Activated CD4-positive, alpha-beta memory T cell treated with anti-CD3 and anti-CD28 coated beads, Interleukin-2, amount 10 ng/mL, durations not matched to agents 7 days and 5 days (primary cell): ENCODE results near the gene TRAPPC12. TPM values are rescaled to one million over a fixed set of nuclear protein-coding genes. Genes with fewer than 3 reads are reported as not detected.

Source experiments
- CTCF ChIA-PET: fragments of 350-600 bp; sonication (Branson Sonifier 250); formaldehyde crosslinking; loops from one replicate; lab custom pipeline; 2021; ENCODE audit warnings: antibody characterized with exemption, inconsistent platforms; lab: Charles Lee
- POLR2A ChIA-PET: fragments of 350-600 bp; sonication (Branson Sonifier 250); formaldehyde crosslinking; loops from one replicate; lab custom pipeline; 2021; ENCODE audit warnings: antibody characterized with exemption; lab: Charles Lee
- DNase-seq: peaks from one replicate; pipeline ENCODE4 v3.0.0-alpha.2; 2020
- H3K27ac Mint-ChIP-seq: one replicate; pipeline ENCODE4 v1.8.0; 2021; ENCODE audit warnings: mild to moderate bottlenecking, mixed read lengths
- H3K27me3 Mint-ChIP-seq: one replicate; pipeline ENCODE4 v1.8.0; 2021; ENCODE audit warnings: mixed read lengths
- H3K36me3 Mint-ChIP-seq: one replicate; pipeline ENCODE4 v1.8.0; 2021; ENCODE audit warnings: low read depth, mixed read lengths
- H3K4me1 Mint-ChIP-seq: one replicate; pipeline ENCODE4 v1.8.0; 2021; ENCODE audit warnings: mixed read lengths
- H3K4me3 Mint-ChIP-seq: one replicate; pipeline ENCODE4 v1.8.0; 2021; ENCODE audit warnings: mild to moderate bottlenecking, mixed read lengths
- H3K9me3 Mint-ChIP-seq: one replicate; pipeline ENCODE4 v1.8.0; 2021; ENCODE audit warnings: mixed read lengths
- total RNA-seq, 2 experiments: library from RNA; stranded (reverse); gene quantifications; one replicate each; pipeline ENCODE4 v1.2.3, GENCODE V29; 2021

TRAPPC12 gene
- total RNA-seq, 2 experiments from 2014 or later = 74.5 to 75.6 TPM

DNA sequence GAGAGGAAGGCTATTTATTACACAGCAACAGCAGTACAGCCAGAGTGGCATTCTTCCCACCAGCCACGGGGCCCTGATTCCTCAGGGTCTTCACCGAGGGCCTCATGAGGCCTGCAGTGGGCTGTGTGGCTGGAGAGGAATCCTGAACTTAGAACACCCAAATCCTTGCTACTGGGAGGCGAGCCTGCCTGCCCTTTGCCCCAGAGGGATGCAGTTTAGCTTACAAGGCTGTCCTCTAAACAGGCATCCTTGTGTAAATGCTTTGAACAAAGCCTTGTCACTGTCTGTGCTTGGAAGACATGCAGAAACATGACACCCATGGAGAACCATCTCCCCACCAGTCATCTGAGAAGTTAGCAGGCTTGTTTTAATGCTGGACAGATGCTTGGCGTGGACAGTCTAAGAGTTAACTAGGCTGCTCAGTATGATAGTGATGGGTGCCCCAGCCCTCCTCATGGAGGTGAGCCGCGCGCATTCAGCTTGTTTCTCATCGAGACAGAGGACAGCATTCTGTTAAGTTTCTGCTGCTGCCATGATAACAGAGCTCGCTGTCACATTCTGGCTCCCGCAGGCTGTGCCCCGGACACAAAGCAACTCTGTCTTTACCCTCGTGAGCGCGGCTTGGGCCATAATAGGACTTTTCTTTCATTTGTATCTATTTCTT is 97.0 kb downstream of the TRAPPC12 start:
- Mint-ChIP-seq H3K27ac (no peak overlapping the region), H3K4me3 (no peak overlapping the region), H3K4me1 (no peaks in the 10 kb centered on the region), H3K27me3 (no peaks in the 10 kb centered on the region), H3K36me3 (peaks cover 15% of the 10 kb centered on the region), H3K9me3 (no peaks in the 10 kb centered on the region)
- no peak for DNase-seq
- ChIA-PET CTCF (no interaction called here), POLR2A (no interaction called here)

DNA sequence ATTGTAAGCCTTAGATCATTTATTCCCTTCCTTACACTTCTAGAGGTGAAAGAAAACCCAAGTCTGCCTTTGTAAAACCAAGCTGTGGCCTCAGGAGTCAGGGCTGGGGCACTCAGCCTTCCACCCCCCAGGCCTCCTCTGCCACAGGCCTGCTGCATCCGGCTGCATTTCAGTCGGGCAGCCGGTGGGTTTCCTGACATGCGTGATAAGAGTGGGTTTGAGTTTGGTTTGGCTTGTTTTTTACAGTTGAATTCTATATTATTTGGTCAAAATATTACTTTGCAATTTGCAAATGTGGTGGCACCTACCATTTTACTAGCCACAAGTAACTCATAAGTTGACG is 97.5 kb downstream of the TRAPPC12 start:
- POLR2A ChIA-PET = no interaction called here
- Mint-ChIP-seq H3K4me3 (no peak overlapping the region), H3K27ac (no peak overlapping the region)

DNA sequence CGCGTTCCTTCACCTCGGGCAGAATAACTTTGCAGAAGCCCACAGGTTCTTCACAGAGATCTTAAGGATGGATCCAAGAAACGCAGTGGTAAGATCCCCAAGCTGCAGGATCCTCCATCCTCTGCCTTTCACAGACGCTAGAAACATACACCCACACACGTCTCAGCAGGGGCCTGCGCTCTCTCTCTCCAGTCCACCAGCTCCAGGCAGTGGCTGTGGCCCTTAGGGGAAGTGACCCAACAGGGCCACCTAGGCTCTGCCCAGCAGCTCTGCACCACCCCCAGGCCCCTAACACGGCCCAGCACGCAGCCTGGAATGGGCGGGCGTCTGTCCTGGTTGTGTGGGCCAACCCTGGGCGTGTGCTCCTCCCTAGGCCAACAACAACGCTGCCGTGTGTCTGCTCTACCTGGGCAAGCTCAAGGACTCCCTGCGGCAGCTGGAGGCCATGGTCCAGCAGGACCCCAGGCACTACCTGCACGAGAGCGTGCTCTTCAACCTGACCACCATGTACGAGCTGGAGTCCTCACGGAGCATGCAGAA is 99.4 kb downstream of the TRAPPC12 start:
- Mint-ChIP-seq H3K4me3 (no peak overlapping the region), H3K4me1 (no peaks in the 10 kb centered on the region), H3K27me3 (no peaks in the 10 kb centered on the region), H3K36me3 (peaks cover 15% of the 10 kb centered on the region), H3K9me3 (no peaks in the 10 kb centered on the region), H3K27ac (no peak overlapping the region)
- POLR2A ChIA-PET = no interaction called here
- no peak for DNase-seq
- CTCF ChIA-PET = no interaction called here

More for the DNA sequence above, 97.5 kb downstream of the TRAPPC12 start:
- CTCF ChIA-PET = no interaction called here
- H3K9me3 Mint-ChIP-seq = no peaks in the 10 kb centered on the region
- peaks cover 15% of the 10 kb centered on the region for H3K36me3 Mint-ChIP-seq
- no peaks in the 10 kb centered on the region for H3K4me1 Mint-ChIP-seq
- no peak for DNase-seq
- H3K27me3 Mint-ChIP-seq = no peaks in the 10 kb centered on the region

DNA sequence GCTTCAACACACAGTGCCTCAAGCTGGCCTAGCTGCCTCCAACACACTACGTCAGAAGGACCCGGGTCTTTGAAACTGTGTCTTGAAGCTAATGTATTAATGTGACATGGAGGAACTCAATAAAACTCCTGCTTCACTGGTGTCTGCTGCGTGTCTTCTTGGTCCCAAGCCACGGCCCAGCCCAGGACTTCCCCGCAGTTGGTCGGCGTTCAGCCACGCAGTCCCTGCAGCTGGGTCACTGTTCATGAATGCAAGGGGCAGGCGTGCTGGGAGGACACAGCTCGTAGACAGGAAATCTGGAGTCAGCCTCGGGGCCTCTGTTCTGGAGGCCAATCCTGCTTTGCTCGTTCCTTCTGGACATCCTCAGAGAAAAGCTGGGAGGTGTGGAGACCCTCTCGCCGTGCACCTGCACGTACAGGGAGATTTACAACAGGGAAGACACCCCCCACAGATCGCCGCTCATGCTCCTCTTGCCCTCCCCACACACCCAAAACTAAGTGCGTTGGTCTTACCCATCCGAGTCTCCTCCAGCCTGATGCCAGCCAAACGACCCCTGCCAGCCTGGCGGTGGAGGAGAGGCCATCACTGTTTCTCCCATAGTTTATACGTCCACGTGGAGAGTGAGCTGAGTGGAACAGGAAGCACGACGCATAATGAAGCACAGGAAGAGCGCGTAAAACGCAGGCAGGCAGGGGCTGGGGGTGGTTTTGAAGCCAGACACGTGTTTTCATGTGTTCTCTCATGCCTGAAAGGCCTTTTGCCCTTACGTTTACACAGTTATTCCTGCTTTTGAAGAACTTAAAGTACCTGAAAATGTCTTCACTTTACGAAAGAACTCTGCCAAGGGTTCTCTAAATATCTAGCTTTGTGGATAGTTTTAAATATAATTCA is 100.2 kb downstream of the TRAPPC12 start:
- CTCF ChIA-PET = no interaction called here

DNA sequence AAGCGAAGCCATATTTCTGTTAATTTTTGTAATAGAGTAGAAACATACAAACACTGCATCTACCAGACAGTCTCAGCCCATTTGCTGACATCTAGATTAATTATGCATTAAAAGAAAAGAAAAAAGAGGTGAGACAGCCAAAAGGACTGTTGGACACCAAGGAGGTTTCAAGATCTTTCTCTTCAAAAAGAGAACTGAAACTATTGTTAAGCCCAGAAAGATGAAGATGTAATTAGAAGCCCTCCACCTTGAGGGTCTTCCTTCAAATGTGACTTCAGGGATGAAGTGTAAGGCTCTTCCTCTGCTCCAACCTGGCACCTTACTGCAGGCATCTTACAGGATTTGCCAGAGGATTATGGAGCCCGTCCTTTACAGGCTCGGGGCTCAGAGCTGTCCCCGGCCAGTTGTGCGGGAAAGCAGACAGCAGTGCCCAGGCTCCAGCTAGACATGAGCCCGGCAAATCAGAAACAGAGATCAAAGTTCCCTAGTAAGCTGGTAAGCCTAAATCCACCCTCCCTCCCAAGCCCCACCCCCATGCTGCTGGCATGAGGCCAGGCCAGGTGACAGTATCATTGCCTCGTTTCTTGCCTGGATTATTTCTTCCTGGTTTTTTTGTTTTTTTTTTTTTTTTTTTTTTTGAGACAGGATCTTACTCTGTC is 101.0 kb downstream of the TRAPPC12 start:
- H3K27ac Mint-ChIP-seq = no peak overlapping the region
- no peak for DNase-seq
- CTCF ChIA-PET = interaction anchor here (0.7 kb wide), 2 partner anchors 11 to 95 kb away, joined by 3 read pairs; no protein-coding TSS in a partner anchor
- no peaks in the 10 kb centered on the region for H3K9me3 Mint-ChIP-seq
- no peak overlapping the region for H3K4me3 Mint-ChIP-seq
- no peaks in the 10 kb centered on the region for H3K4me1 Mint-ChIP-seq
- H3K27me3 Mint-ChIP-seq = no peaks in the 10 kb centered on the region
- H3K36me3 Mint-ChIP-seq = peaks cover 15% of the 10 kb centered on the region
- POLR2A ChIA-PET = no interaction called here

More for the DNA sequence above, 100.2 kb downstream of the TRAPPC12 start:
- Mint-ChIP-seq H3K27ac (no peak overlapping the region), H3K27me3 (no peaks in the 10 kb centered on the region), H3K9me3 (no peaks in the 10 kb centered on the region), H3K4me1 (no peaks in the 10 kb centered on the region), H3K4me3 (no peak overlapping the region), H3K36me3 (peaks cover 15% of the 10 kb centered on the region)
- POLR2A ChIA-PET = interaction anchor here (0.5 kb wide), 1 partner anchor 99 kb away, joined by 3 read pairs; no protein-coding TSS in a partner anchor
- no peak for DNase-seq

GRCh38 chr2:3481011-3481400 is 101.5 kb downstream of the TRAPPC12 start:
- no peak for DNase-seq
- H3K4me1 Mint-ChIP-seq = no peaks in the 10 kb centered on the region
- no peak overlapping the region for H3K4me3 Mint-ChIP-seq
- ChIA-PET POLR2A (no interaction called here), CTCF (interaction anchor here (0.7 kb wide), 2 partner anchors 10 to 95 kb away, joined by 3 read pairs; no protein-coding TSS in a partner anchor)
- no peaks in the 10 kb centered on the region for H3K9me3 Mint-ChIP-seq
- H3K27me3 Mint-ChIP-seq = no peaks in the 10 kb centered on the region
- H3K36me3 Mint-ChIP-seq = peaks cover 15% of the 10 kb centered on the region
- no peak overlapping the region for H3K27ac Mint-ChIP-seq

GRCh38 chr2:3481736-3482362 is 102.4 kb downstream of the TRAPPC12 start:
- no peak overlapping the region for H3K27ac Mint-ChIP-seq
- CTCF ChIA-PET = no interaction called here

GRCh38 chr2:3482363-3482821 is 102.9 kb downstream of the TRAPPC12 start:
- DNase-seq = no peak
- CTCF ChIA-PET = no interaction called here
- POLR2A ChIA-PET = no interaction called here
- Mint-ChIP-seq H3K27ac (no peak overlapping the region), H3K27me3 (no peaks in the 10 kb centered on the region), H3K4me3 (no peak overlapping the region), H3K4me1 (no peaks in the 10 kb centered on the region), H3K36me3 (peaks cover 15% of the 10 kb centered on the region), H3K9me3 (no peaks in the 10 kb centered on the region)

More at GRCh38 chr2:3481736-3482362, 102.4 kb downstream of the TRAPPC12 start:
- POLR2A ChIA-PET = no interaction called here
- no peak for DNase-seq
- H3K9me3 Mint-ChIP-seq = no peaks in the 10 kb centered on the region
- no peak overlapping the region for H3K4me3 Mint-ChIP-seq
- no peaks in the 10 kb centered on the region for H3K4me1 Mint-ChIP-seq
- peaks cover 15% of the 10 kb centered on the region for H3K36me3 Mint-ChIP-seq
- H3K27me3 Mint-ChIP-seq = no peaks in the 10 kb centered on the region

- ChIA-PET POLR2A (no interaction called here), CTCF (no interaction called here)
- DNase-seq = no peak
- Mint-ChIP-seq H3K27me3 (no peaks in the 10 kb centered on the region), H3K9me3 (no peaks in the 10 kb centered on the region), H3K4me1 (no peaks in the 10 kb centered on the region), H3K36me3 (peaks cover 13% of the 10 kb centered on the region), H3K4me3 (no peak overlapping the region), H3K27ac (no peak overlapping the region)
These were observed 103.9 kb downstream of the TRAPPC12 start for GRCh38 chr2:3483227-3483985.

GRCh38 chr2:3483986-3484960 is 104.8 kb downstream of the TRAPPC12 start:
- ChIA-PET POLR2A (no interaction called here), CTCF (no interaction called here)
- Mint-ChIP-seq H3K4me3 (no peak overlapping the region), H3K36me3 (peaks cover 9% of the 10 kb centered on the region), H3K9me3 (no peaks in the 10 kb centered on the region), H3K4me1 (no peaks in the 10 kb centered on the region), H3K27ac (no peak overlapping the region), H3K27me3 (no peaks in the 10 kb centered on the region)
- no peak for DNase-seq

GRCh38 chr2:3485166-3485565 is 105.7 kb downstream of the TRAPPC12 start:
- ChIA-PET CTCF (no interaction called here), POLR2A (no interaction called here)
- H3K4me1 Mint-ChIP-seq = no peaks in the 10 kb centered on the region
- no peaks in the 10 kb centered on the region for H3K27me3 Mint-ChIP-seq
- DNase-seq = no peak
- H3K4me3 Mint-ChIP-seq = no peak overlapping the region
- no peak overlapping the region for H3K27ac Mint-ChIP-seq
- peaks cover 4% of the 10 kb centered on the region for H3K36me3 Mint-ChIP-seq
- H3K9me3 Mint-ChIP-seq = no peaks in the 10 kb centered on the region
